ENCODE data around the gene NPHP4.

The NPHP4 gene

GRCh38 chr1:5959087-5959486 lies 33.1 kb downstream of the NPHP4 start:
- H3K36me3 Mint-ChIP-seq (ENCODE audit: low read depth), result peaks cover 50% of the 10 kb centered on the region
- no peak for TF ChIP-seq CTCF (IDR thresholded peaks at IDR 0.05; ENCODE audit: unreplicated experiment in 3 of 3)
- no peak overlapping the region for H3K4me3 Mint-ChIP-seq
- H3K9me3 Mint-ChIP-seq, result no peaks in the 10 kb centered on the region
- H3K27me3 Mint-ChIP-seq (ENCODE audit: low read depth), result no peaks in the 10 kb centered on the region
- H3K4me1 Mint-ChIP-seq, result no peaks in the 10 kb centered on the region
- no peak overlapping the region for H3K27ac Mint-ChIP-seq

- Mint-ChIP-seq H3K27me3 (ENCODE audit: low read depth) (no peaks in the 10 kb centered on the region), H3K4me3 (no peak overlapping the region), H3K27ac (no peak overlapping the region), H3K9me3 (no peaks in the 10 kb centered on the region), H3K36me3 (ENCODE audit: low read depth) (peaks cover 49% of the 10 kb centered on the region), H3K4me1 (no peaks in the 10 kb centered on the region)
- TF ChIP-seq CTCF (IDR thresholded peaks at IDR 0.05; ENCODE audit: unreplicated experiment in 3 of 3), result no peak
These were observed 36.0 kb downstream of the NPHP4 start for GRCh38 chr1:5956022-5956830.

GRCh38 chr1:5955479-5955977 lies 36.7 kb downstream of the NPHP4 start:
- TF ChIP-seq CTCF (IDR thresholded peaks at IDR 0.05; ENCODE audit: unreplicated experiment in 3 of 3), result no peak
- Mint-ChIP-seq H3K27ac (no peak overlapping the region), H3K27me3 (ENCODE audit: low read depth) (no peaks in the 10 kb centered on the region), H3K9me3 (no peaks in the 10 kb centered on the region), H3K4me3 (no peak overlapping the region), H3K36me3 (ENCODE audit: low read depth) (peaks cover 47% of the 10 kb centered on the region), H3K4me1 (no peaks in the 10 kb centered on the region)

- H3K9me3 Mint-ChIP-seq, result no peaks in the 10 kb centered on the region
- H3K27ac Mint-ChIP-seq, result no peak overlapping the region
- H3K27me3 Mint-ChIP-seq (ENCODE audit: low read depth), result no peaks in the 10 kb centered on the region
- no peak for TF ChIP-seq CTCF (IDR thresholded peaks at IDR 0.05; ENCODE audit: unreplicated experiment in 3 of 3)
- H3K36me3 Mint-ChIP-seq (ENCODE audit: low read depth), result peaks cover 42% of the 10 kb centered on the region
- no peak overlapping the region for H3K4me3 Mint-ChIP-seq
- H3K4me1 Mint-ChIP-seq, result no peaks in the 10 kb centered on the region
These were observed 37.3 kb downstream of the NPHP4 start for GRCh38 chr1:5954964-5955363.

- peaks cover 44% of the 10 kb centered on the region for H3K36me3 Mint-ChIP-seq (ENCODE audit: low read depth)
- no peak for TF ChIP-seq CTCF (IDR thresholded peaks at IDR 0.05; ENCODE audit: unreplicated experiment in 3 of 3)
- H3K27ac Mint-ChIP-seq, result no peak overlapping the region
- peaks cover 6% of the 10 kb centered on the region for H3K4me1 Mint-ChIP-seq
- H3K27me3 Mint-ChIP-seq (ENCODE audit: low read depth), result no peaks in the 10 kb centered on the region
- H3K4me3 Mint-ChIP-seq, result no peak overlapping the region
- H3K9me3 Mint-ChIP-seq, result no peaks in the 10 kb centered on the region
These were observed 38.8 kb downstream of the NPHP4 start for GRCh38 chr1:5953386-5953785.

Data from nephron (organoid).